Glutamatergic neuron (in vitro differentiated cells): ENCODE data around the gene PLPP3. TPM values are rescaled to one million over a fixed set of nuclear protein-coding genes. Genes with fewer than 3 reads are reported as not detected.

Source experiments
- DNase-seq: peaks from one replicate; pipeline ENCODE4 v3.0.0; 2022
- H3K27ac Mint-ChIP-seq: one replicate; pipeline ENCODE4 v1.8.0; 2020; ENCODE audit warnings: mild to moderate bottlenecking, mixed read lengths, inconsistent platforms; ENCODE audit not compliant: unreplicated experiment
- H3K27me3 Mint-ChIP-seq: one replicate; pipeline ENCODE4 v1.8.0; 2020; ENCODE audit warnings: mild to moderate bottlenecking, moderate library complexity, mixed read lengths, inconsistent platforms; ENCODE audit not compliant: unreplicated experiment
- H3K36me3 Mint-ChIP-seq: one replicate; pipeline ENCODE4 v1.8.0; 2020; ENCODE audit warnings: mild to moderate bottlenecking, mixed read lengths, inconsistent platforms; ENCODE audit not compliant: unreplicated experiment
- H3K4me1 Mint-ChIP-seq: one replicate; pipeline ENCODE4 v1.8.0; 2020; ENCODE audit warnings: mild to moderate bottlenecking, low read depth, mixed read lengths, inconsistent platforms; ENCODE audit not compliant: unreplicated experiment
- H3K4me3 Mint-ChIP-seq: one replicate; pipeline ENCODE4 v1.8.0; 2020; ENCODE audit warnings: mild to moderate bottlenecking, mixed read lengths, inconsistent platforms; ENCODE audit not compliant: unreplicated experiment
- H3K9me3 Mint-ChIP-seq: one replicate; pipeline ENCODE4 v1.8.0; 2020; ENCODE audit warnings: mild to moderate bottlenecking, moderate library complexity, mixed read lengths, inconsistent platforms; ENCODE audit not compliant: unreplicated experiment
- CTCF ChIP-seq: fragments of 200-600 bp; sonication (generic); IDR thresholded peaks from one replicate; pipeline ENCODE4 v1.5.0; 2021; ENCODE audit not compliant: partially characterized antibody, unreplicated experiment
- total RNA-seq: library from RNA; stranded (reverse); fragmentation: NEBNext Ultra II Directional; extraction: Animal tissue kit (Norgen Biotek cat#: 25700); gene quantifications from one replicate; pipeline ENCODE4 v1.2.1, GENCODE V29; 2021; ENCODE audit not compliant: unreplicated experiment

The PLPP3 gene
- total RNA-seq, 1 donor from 2014 or later, result 11.7 TPM

- TF ChIP-seq CTCF, result no peak
- Mint-ChIP-seq H3K9me3 (no peaks in the 10 kb centered on the region), H3K36me3 (no peaks in the 10 kb centered on the region), H3K4me3 (no peak overlapping the region), H3K27me3 (no peaks in the 10 kb centered on the region), H3K4me1 (peaks cover 28% of the 10 kb centered on the region), H3K27ac (no peak overlapping the region)
- no peak for DNase-seq
Measured at GRCh38 chr1:56550138-56550858, 29.1 kb downstream of the PLPP3 start.

DNA sequence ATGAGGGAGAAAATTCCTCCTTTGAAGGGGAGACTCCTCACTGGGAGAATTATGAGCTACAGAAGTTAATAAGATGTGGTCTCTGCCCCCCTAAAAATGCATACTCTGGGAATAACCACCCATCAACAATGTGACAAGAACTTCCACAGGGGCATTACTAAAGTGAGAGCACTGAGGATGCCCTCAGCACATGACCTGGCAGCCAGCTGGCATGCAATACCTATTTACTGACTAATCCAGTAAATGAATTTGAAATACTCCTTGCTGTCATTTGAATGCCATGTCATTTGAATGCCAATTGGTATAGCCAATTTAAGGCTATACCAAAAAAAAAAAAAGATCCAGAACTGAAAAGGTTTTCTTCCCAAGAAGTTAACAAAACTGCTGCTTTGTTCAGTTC lies 30.8 kb downstream of the PLPP3 start:
- Mint-ChIP-seq H3K9me3 (no peaks in the 10 kb centered on the region), H3K4me1 (peaks cover 21% of the 10 kb centered on the region), H3K27ac (no peak overlapping the region), H3K27me3 (no peaks in the 10 kb centered on the region), H3K36me3 (no peaks in the 10 kb centered on the region), H3K4me3 (no peak overlapping the region)
- no peak for DNase-seq
- no peak for TF ChIP-seq CTCF

- H3K36me3 Mint-ChIP-seq, result no peaks in the 10 kb centered on the region
- H3K9me3 Mint-ChIP-seq, result no peaks in the 10 kb centered on the region
- DNase-seq, result no peak
- no peaks in the 10 kb centered on the region for H3K27me3 Mint-ChIP-seq
- TF ChIP-seq CTCF, result no peak
- H3K27ac Mint-ChIP-seq, result no peak overlapping the region
- H3K4me3 Mint-ChIP-seq, result no peak overlapping the region
- peaks cover 17% of the 10 kb centered on the region for H3K4me1 Mint-ChIP-seq
Measured at GRCh38 chr1:56547977-56548376, 31.4 kb downstream of the PLPP3 start.

GRCh38 chr1:56547473-56547872 lies 31.9 kb downstream of the PLPP3 start:
- no peak overlapping the region for H3K27ac Mint-ChIP-seq

More at GRCh38 chr1:56547473-56547872, 31.9 kb downstream of the PLPP3 start:
- Mint-ChIP-seq H3K4me3 (no peak overlapping the region), H3K27me3 (no peaks in the 10 kb centered on the region), H3K9me3 (no peaks in the 10 kb centered on the region), H3K36me3 (no peaks in the 10 kb centered on the region), H3K4me1 (peaks cover 15% of the 10 kb centered on the region)
- no peak for TF ChIP-seq CTCF
- DNase-seq, result no peak
